HepG2 (cell line): ENCODE data around the gene NUDT17. TPM values are rescaled to one million over a fixed set of nuclear protein-coding genes. Genes with fewer than 3 reads are reported as not detected.
A peak's percentile ranks its signal among the peaks of the same experiment; 100 is the strongest.

Source experiments
- CSRNP1 ChIP-seq: sonication (generic); formaldehyde crosslinking; IDR thresholded peaks from 2 replicates; pipeline ENCODE4 v1.8.1; 2023; ENCODE audit warnings: mild to moderate bottlenecking, missing genetic modification reagents
- NFKB2 ChIP-seq: sonication (generic); formaldehyde crosslinking; IDR thresholded peaks from 2 replicates; pipeline ENCODE4 v1.4.0; 2020; ENCODE audit warnings: missing genetic modification reagents, borderline replicate concordance
- POLR2A ChIP-seq, 2 experiments: IDR thresholded peaks; 2 replicates each; pipeline ENCODE4 v1.6.1; 2011; ENCODE audit warnings: low read depth in 2 of 2, low read length in 2 of 2, mild to moderate bottlenecking in 1 of 2, moderate library complexity in 1 of 2; ENCODE audit not compliant: insufficient read depth in 1 of 2
- PRDM15 ChIP-seq: sonication (generic); formaldehyde crosslinking; IDR thresholded peaks from 2 replicates; pipeline ENCODE4 v1.4.0; 2020; ENCODE audit warnings: missing genetic modification reagents
- RCOR2 ChIP-seq: IDR thresholded peaks from 2 replicates; pipeline ENCODE4 v1.6.1; 2016; ENCODE audit warnings: missing biosample characterization, missing genetic modification reagents
- TAF15 ChIP-seq: fragments of 200-400 bp; formaldehyde crosslinking; IDR thresholded peaks from one replicate; pipeline ENCODE4 v1.6.1; 2018; ENCODE audit warnings: mild to moderate bottlenecking, low read depth, low read length; ENCODE audit not compliant: poor library complexity, severe bottlenecking
- ZNF274 ChIP-seq: sonication (generic); formaldehyde crosslinking; IDR thresholded peaks from 2 replicates; pipeline ENCODE4 v1.5.1; 2020; ENCODE audit warnings: mild to moderate bottlenecking, missing genetic modification reagents
- ZNF441 ChIP-seq: sonication (generic); formaldehyde crosslinking; IDR thresholded peaks from 2 replicates; pipeline ENCODE4 v1.7.0; 2021; ENCODE audit warnings: missing genetic modification reagents, borderline replicate concordance
- ZNF687 ChIP-seq: sonication (generic); formaldehyde crosslinking; IDR thresholded peaks from 2 replicates; pipeline ENCODE4 v1.5.1; 2020; ENCODE audit warnings: mild to moderate bottlenecking, missing genetic modification reagents, moderate library complexity
- ZNF784 ChIP-seq: sonication (generic); formaldehyde crosslinking; IDR thresholded peaks from 2 replicates; pipeline ENCODE4 v1.5.1; 2020; ENCODE audit warnings: missing genetic modification reagents, mild to moderate bottlenecking, borderline replicate concordance
- ZNF800 ChIP-seq: sonication (generic); formaldehyde crosslinking; IDR thresholded peaks from 2 replicates; pipeline ENCODE4 v1.4.0; 2020; ENCODE audit warnings: missing genetic modification reagents
- ZNF83 ChIP-seq: sonication (generic); formaldehyde crosslinking; IDR thresholded peaks from 2 replicates; pipeline ENCODE4 v1.4.0; 2020; ENCODE audit warnings: missing genetic modification reagents, mild to moderate bottlenecking, borderline replicate concordance
- polyA plus RNA-seq, 8 experiments: library from polyadenylated mRNA; depleted of rRNA in 3 of 8; stranded (reverse) in 7 of 8; unstranded in 1 of 8; fragments of >200 nt; fragmentation: Illumina TruSeq in 4 of 8; extraction: Trizol in 4 of 8; gene quantifications; 2 replicates each; pipeline versions ENCODE4 v1.2.1 to v1.2.3, GENCODE V29; 2011 to 2016; ENCODE audit warnings: low read depth in 4 of 8, missing spikeins in 1 of 8, mixed read lengths in 1 of 8; ENCODE audit not compliant: insufficient read depth in 1 of 8
- total RNA-seq, 5 experiments: library from RNA; depleted of rRNA; stranded (reverse); fragments of >200 nt; fragmentation: Illumina TruSeq; extraction: Trizol; gene quantifications; 2 replicates each; pipeline ENCODE4 v1.2.3, GENCODE V29; 2016; ENCODE audit warnings: low read depth in 1 of 5

Gene NUDT17
- total and polyA plus RNA-seq, 2 of the 13 experiments (the other 11 are each of a cell fraction or from before 2014, with no cell fraction given), result 2.6 to 5.8 TPM

- TF ChIP-seq ZNF687, result peak; percentile 75
- TF ChIP-seq RCOR2, result no peak
- no peak for TF ChIP-seq PRDM15 (CRISPR knock-in tag)
- peak in 1 of 2 experiments; percentile 50; a peak in 2 of 4 replicates for TF ChIP-seq POLR2A (IDR thresholded peaks at IDR 0.05; ENCODE audit: insufficient read depth in 1 of 2, low read depth in 2 of 2, low read length in 2 of 2)
- TF ChIP-seq ZNF274 (CRISPR knock-in tag), result peak; percentile 31; the same call in 1 of the 2 replicates
- TF ChIP-seq ZNF441, result no peak
- no peak for TF ChIP-seq NFKB2 (CRISPR knock-in tag)
- TF ChIP-seq ZNF800 (CRISPR knock-in tag), result peak; percentile 42; the same call in 1 of the 2 replicates
- no peak for TF ChIP-seq ZNF83 (CRISPR knock-in tag)
- TF ChIP-seq ZNF784, result 0 out of 2 replicates have a peak, but pooled peaks have one; percentile 43
- TF ChIP-seq TAF15, result no peak
- TF ChIP-seq CSRNP1 (CRISPR knock-in tag), result peak; percentile 65; the same call in 1 of the 2 replicates
Measured at GRCh38 chr1:145858901-145859490, 13.6 kb downstream of the NUDT17 start, which contains the start of gene PIAS3 (continued).
